GM19351 (cell line): ENCODE measurements around the gene FLII.
"Not testable (repeated sequence)": the region's sequence is repeated elsewhere in the genome, so short reads cannot be mapped to it uniquely, and the experiment has no call there.

Source experiments
- ATAC-seq: cut with Tn5 transposase; IDR thresholded peaks from one replicate; pipeline ENCODE4 v1.9.1; 2021; ENCODE audit warnings: mild to moderate bottlenecking, moderate library complexity; ENCODE audit not compliant: unreplicated experiment

The FLII gene

DNA sequence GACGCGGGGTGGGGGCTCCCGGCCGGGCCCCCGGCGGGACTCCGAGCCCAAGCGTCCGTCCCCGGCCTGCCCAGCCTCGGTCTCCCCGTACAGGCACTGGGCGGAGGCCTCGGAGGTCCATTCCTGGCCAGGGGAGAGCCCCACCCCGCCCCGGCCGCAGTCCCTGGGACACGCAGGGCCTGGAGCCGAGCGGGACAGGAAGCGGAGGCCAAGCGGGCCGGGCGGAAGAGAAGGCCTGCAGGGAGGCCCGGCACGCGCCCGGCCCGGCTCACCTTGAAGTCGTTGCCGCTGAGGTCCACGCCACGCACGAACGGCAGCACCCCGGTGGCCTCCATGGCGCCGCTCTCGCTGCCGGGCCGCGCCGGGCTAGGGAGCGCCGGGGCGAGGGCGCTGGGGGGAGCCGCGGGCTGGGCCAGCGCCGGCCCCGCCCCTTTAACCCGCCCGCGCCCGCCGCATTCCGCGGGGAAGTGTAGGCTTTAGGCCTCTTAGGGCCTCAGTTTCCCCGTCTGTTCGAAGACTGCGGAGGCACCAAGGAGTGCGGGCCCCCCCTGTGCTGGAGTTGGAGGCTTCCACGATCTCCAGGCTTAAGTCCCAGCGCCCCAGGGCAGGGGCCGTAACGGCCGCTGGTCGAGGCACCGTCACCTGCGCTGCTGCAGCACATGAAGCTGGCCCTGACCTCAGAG lies at the start of gene FLII:
FLII (minus strand) TSS at position 383 of the 683 bp plus-strand sequence; CDS start at position 335, 48 bp downstream.
- ATAC-seq = no peak

DNA sequence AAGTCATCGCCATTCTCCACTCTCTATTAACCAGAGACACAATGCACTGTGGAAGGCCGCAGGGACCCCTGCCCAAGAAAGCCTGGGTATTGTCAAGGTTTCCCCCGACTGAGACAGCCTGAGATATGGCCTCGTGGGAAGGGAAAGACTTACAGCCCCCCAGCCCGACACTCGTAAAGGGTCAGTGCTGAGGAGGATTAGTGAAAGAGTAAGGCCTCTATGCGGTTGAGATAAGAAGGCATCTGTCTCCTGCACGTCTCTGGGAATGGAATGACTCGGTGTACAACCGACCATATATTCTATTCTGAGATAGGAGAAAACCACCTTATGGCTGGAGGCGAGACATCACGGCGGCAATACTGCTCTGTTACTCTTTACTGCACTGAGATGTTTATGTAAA lies 44.7 kb upstream of the FLII start:
- not testable (repeated sequence) for ATAC-seq

DNA sequence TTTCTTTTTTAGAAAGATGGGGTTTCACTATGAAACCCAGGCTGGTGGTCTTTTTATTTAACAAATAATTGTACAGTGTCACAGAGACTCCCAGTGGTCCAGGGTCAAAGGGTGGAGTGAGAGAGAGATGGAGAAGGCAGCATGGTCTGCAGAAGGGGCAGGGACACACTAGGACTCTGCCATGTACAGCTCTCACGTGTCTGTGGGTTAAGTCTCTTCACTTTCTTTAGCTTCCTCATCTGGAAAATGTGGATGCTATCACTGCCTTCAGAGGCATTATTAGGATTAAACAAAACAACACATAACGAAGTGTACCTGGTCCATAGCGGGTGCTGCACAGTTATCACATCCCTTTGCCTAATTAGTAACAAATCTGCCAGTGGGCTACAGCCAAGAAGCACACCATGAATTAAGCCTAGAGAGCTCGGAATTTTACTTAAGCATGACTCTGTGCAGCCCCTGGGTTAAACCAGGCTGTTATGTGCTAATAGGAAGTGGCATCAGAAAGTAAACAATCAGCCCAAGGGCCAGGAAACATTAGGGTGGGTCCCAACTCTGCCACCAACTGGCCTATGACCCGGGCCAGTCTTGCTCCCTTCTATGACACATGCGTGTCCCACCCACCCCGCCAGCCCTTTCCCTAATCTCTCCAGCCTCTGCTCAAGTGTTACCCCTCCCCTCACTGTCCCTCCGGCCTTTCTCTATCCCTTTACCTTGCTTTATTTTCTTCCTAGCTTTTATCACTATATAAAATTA lies 42.4 kb upstream of the FLII start:
- ATAC-seq = no peak

DNA sequence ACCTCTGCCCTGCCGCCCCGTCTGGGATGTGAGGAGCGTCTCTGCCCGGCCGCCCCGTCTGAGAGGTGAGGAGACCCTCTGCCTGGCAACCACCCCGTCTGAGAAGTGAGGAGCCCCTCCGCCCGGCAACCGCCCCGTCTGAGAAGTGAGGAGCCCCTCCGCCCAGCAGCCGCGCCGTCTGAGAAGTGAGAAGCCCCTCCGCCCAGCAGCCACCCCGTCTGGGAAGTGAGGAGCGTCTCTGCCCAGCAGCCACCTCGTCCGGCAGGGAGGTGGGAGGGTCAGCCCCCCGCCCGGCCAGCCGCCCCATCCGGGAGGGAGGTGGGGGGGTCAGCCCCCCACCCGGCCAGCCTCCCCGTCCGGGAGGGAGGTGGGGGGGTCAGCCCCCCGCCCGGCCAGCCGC lies 39.5 kb upstream of the FLII start:
- not testable (repeated sequence) for ATAC-seq

DNA sequence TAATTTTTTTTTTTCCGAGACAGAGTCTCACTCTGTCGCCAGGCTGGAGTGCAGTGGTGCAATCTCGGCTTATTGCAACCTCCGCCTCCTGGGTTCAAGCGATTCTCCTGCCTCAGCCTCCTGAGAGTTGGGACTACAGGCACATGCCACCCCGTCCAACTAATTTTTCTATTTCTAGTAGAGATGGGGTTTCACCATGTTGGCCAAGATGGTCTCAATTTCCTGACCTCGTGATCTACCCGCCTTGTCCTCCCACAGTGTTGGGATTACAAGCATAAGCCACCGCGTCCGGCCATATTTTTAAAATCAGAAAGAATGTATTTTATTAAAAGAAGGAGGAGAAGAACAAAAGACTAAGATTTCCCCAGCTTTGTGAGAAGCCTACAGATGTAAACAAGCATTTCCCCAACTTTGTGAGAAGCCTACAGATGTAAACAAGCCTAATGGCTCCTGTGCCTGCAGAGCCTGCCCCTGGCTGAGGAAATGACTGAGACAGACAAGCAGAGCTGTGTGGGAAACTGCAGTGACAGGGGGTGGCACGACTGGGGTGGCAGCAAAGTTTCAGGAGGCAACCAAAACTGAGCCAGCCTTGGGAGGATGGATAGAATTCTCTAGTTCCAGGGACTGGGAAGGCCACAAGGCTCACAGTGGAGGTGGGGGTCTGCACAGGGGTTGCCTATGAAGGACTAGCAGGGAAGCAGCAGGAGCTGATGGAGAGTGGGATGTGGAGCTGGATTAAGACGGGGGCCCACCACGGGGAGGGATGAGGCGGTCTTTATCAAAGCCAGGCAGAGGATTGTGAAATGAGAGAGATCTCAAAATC lies 33.4 kb upstream of the FLII start:
- ATAC-seq = no peak

DNA sequence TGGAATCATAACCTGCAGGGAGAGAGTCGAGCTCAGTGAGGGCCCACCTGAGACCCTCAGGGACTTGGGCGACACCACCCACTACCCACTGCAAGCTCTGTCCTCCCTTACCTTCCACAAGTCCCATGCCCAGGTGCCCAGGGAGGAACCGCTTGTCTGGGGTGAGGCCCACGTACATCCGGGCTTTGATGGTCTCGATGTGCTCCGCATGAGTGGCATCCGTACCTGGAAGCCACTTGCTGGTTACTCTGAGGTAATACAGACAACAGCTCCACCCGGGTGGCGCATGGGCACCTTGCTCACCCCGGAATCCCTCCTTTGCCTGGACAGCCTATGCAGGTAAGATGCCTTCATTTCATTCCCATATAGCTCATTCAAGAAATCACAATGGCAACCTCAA lies 26.8 kb upstream of the FLII start:
- ATAC-seq = no peak

DNA sequence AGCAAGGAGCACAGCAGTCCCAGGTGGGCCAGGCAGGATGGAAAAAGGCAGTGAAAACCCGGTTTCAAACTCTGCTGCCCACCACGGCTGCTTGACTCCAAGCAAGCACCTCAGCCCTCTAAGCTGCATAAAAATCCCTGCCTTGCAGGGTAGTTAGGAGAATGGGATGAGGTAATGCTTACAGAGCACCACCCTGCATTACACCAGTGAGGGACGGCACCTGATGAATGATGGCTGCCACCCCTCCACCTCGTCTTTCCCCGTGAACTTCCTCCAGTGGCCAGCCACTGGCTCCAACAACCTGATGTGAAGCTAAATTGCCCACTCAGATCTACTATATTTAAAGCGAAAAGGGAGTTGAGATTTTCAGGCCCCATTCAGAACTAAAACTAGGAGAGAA lies 23.2 kb upstream of the FLII start:
- no peak for ATAC-seq

DNA sequence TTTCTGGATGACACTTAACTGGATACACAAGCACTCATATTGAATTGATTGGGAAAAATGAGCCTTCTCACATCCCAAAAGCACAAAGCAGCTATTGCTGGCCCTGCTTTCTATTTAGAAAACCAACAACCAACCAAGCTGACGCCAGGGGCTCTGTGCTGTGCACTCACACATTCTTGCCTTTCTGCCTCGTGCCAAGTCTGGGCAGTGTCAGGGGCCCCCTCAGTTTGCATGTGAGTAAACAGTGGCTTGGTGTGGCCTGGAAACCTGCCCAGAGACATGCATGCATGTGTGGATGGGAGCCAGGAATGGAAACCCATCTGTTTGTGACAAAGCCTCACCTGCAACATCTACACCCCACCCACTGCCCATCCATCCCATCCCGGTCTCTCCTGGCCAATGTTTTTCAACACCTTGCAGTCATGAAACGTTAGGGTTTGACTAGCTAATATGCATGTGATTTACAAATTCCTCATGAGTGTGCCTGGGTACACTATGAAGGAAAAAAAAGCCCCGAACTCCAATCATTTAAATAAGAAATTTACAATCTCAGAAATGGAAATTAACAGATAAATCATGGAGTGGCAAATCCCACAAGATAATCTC lies 22.3 kb upstream of the FLII start:
- no peak for ATAC-seq

DNA sequence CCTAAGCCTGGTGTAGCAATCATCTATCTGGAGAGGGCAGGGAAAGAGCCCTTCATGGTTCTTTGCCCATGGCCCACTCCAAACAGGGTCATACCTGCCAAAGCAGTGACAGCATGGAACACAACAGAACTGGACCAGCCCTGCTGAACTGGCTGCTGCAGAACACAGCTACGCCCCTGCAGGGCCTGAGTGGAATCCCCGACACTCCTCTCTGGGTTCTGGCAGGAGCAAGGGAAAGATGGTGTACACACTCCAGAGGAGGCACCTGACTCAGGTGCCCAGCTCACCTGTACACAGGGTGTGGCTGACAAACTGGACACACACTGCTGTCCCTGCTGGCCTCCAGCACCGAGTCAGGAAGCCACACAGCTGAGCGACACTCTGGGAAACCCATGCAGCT lies 21.7 kb upstream of the FLII start:
- no peak for ATAC-seq

DNA sequence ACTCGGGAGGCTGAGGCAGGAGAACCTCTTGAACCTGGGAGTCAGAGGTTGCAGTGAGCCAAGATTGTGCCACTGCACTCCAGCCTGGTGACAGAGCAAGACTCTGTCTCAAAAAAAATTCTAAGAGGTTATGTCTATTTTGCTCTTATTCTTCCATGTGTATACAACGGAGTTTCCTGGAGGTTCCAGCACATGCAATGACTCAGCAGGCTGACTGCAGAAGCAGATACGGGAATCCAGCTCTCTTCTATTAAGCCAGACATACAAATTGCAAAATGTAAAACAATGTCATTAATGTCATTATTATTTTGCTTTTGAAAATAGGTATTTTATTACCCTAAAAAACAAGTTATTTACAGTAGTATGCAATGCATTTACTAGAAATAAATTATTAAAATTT lies 20.3 kb upstream of the FLII start:
- ATAC-seq = no peak

DNA sequence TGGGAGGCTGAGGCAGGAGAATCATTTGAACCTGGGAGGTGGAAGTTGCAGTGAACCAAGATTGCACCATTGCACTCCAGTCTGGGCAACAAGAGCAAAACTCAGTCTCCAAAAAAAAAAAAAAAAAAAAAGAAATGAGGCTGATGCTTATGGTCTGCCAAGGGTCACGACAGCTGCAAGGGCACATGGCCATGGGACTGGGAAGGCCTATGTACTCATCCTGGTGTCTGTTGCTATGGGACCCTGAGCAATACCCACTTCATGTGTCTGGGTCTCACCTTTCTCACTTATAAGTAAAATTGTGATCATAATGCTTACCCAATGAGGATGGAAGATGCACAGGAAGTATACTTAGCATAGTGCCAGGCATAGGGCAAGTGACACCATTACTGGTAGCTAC lies 18.5 kb upstream of the FLII start:
- ATAC-seq = no peak

DNA sequence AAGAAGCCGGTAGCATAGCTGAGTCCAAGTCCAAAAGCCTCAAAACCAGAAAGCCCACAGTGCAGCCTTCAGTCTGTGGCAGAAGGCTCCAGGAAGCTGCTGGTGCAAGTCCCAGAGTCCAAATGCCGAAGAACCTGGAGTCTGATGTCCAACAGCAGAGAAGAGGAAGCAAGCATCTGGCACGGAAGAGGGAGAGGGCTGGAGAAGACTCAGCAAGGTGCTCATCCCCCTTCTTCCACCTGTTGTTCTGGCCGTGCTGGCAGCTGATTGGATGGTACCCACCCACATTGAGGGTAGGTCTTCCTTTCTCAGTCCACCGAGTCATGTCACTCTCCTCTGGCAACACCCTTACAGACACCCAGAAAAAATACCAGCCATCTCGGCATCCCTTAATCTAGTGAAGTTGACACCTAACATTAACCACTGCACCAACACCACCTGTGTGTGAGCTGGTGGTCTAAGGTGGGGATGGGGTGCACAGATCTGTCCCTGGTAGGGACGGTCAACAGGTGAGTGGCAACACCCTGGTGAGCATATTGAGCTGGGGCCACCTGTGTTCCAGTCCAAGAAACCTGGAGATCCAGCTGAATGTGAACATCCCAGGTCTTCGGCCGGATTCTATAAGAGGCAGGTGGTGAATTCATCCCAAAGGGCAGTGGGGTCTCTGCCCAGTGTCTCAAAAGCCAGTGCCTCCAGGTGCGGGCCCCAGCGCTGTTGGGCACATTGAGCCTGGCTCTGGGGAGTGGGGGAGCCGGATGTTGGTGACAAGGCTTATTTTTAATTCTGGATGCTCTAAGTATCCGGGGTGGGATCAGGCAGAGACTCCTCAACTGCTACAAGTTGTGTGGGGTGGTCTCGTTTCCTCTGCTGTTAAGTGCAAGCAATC lies 11.8 kb upstream of the FLII start:
- no peak for ATAC-seq

DNA sequence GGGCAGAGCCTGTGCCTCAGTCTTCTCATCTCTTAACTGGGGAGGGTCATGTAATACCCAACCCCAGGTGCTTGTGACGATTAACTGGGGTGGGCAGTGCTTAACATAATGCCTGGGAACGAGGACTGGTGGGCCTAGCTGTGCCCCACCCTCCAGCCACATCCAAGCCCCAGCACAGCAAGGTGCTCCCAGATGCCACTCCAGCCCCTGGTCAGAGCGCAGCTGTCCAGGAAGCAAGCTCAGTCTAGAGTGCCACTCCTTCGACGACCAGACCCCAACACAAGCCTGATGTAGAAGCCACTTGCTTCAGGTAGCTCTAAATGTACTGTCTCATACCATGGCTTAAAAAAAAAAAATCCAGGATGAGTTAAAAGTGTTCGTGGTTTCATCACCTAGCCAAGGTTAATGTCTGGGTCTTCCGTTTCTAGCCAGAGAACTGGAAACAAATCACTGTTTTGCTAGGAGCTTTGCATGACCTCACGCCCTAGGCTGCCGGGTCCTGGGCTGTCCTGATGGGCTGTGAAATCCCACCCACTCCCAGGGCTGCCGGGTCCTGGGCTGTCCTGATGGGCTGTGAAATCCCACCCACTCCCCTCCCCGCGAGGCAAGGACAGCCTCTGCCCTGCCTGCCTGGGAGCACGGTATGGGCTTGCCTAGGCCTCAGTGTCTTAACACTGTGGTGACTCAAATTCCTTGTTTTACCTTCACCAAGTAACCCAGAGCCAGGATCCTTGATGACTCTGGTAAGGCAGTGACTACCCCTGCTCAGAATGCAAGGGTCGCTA lies 9.6 kb upstream of the FLII start:
- no peak for ATAC-seq

DNA sequence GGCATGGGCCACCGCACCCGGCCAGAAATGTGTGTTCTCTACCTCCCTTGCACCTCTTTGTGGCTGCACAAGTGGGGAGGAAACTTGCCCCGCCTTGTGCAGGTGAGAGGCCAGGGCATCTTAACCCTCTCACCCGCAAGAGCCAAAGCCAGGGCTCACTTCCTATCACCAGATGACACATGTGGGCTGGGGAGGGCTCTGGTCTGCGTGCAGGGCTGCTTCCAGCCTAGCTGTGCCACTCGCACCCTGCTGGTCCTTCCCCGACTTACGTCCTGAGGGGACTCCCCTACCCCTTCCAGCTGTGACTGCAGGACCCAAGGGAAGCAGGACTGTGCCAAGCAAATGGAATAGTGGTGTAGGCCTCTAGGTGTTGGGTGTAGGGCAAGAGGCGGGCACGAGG lies 8.8 kb upstream of the FLII start:
- no peak for ATAC-seq

DNA sequence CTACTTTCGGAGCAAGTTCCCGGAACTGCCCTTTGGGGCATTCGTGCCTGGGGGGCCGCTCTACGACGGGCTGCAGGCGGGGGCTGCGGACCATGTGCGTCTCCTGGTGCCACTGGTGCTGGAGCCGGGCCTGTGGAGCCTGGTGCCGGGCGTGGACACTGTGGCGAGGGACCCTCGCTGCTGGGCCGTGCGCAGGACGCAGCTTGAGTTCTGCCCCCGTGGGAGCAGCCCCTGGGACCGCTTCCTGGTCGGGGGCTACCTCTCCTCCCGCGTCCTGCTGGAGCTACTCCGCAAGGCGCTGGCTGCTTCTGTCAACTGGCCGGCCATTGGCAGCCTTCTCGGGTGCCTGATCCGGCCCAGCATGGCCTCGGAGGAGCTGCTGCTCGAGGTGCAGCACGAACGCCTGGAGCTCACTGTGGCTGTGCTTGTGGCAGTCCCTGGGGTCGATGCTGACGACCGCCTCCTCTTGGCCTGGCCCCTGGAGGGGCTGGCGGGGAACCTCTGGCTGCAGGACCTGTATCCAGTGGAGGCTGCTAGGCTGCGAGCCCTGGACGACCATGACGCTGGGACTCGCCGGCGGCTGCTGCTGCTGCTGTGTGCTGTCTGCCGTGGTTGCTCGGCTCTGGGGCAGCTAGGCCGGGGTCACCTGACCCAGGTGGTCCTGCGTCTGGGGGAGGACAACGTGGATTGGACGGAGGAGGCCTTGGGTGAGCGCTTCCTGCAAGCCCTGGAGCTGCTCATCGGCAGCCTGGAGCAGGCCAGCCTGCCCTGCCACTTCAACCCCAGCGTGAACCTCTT lies 5.5 kb upstream of the FLII start:
- ATAC-seq = no peak

DNA sequence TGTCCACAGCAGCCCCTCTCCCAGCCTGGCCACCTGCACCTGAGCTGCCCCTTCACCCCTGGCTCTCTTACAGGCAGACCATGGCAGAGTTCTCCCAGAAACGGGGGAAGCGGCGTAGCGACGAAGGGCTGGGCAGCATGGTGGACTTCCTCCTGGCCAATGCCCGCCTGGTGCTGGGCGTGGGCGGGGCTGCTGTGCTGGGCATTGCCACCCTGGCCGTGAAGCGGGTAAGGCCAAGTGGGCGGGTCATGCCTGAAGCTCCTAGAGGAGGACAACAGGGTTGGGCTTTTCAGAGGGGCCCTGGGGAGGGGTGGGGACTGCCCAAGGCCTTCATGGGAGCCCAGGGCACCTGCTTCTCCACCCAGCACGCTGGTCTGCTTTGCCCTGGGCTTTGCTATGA lies 4.1 kb upstream of the FLII start:
- ATAC-seq = no peak

DNA sequence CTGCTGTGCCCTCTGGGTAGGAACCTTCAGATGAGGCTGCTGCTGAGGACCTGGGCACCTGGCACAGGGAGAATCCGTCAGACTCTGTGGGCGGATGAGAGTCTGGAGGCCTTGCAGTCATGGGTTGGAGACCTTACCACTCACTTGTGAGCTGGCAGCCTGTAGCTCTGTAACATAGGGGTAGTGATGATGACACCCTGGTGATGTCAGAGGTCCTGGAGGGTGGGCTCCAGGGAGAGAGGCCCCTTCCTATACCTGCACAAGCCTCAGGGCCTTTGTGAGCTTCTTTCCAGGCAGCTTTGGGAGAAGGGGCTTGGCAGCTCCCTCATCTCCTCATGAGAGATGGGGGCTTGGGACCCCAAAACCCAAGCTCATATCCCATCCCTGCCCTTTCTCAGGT lies 3.6 kb upstream of the FLII start:
- ATAC-seq = no peak

DNA sequence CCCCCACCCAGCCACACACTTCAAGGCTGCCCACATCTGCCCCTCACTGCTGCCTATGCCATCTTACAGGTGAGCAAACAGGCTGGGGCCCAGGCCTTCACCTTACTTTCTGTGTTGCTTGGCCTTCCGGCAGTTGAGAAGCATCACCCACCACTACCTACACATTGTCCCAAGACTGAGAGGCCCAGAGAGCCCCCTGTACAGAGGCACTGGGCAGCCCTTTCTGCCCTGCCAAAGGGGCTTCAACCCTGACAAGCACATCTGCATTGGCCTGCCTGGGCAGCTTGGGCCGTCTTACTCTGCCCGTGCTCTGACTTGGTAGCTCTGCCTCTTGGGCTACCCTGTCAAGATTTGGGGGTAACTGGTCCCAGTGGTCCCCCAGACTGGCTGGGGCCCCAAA lies 3.1 kb upstream of the FLII start:
- no peak for ATAC-seq

DNA sequence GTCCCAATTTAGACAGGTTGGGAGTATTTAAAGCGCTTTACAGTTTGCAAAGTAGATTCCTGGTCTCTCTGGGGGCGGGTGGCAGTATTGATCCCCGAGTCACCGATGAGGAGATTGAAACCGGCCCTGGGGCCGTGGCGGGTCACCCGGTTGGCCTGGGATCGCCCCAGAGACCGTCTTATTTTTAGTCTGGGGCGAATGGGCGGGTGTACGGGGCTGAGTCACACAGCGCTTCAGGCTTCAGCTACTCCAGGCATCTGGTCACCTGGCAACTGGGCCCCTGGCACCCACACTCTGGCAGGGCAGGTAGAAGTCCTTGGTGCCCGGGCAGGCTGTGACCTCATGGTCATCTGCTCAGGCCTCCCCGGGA lies 2.6 kb upstream of the FLII start:
- ATAC-seq = no peak
